AG09309 (cell line): ENCODE results near the gene EFNA5.

Experiments
- DNase-seq: peaks from one replicate; pipeline ENCODE4 v3.0.0-alpha.2; 2010; ENCODE audit warnings: low read depth
- H3K4me3 ChIP-seq: 2 replicates; pipeline ENCODE4 v1.5.1; 2011; ENCODE audit warnings: mild to moderate bottlenecking, low read depth, low read length, moderate library complexity; ENCODE audit not compliant: control insufficient read depth
- CTCF ChIP-seq: IDR thresholded peaks from 2 replicates; pipeline ENCODE4 v1.5.1; 2011; ENCODE audit warnings: mild to moderate bottlenecking, low read depth, low read length, inconsistent platforms; ENCODE audit not compliant: insufficient read depth, control insufficient read depth; ENCODE audit errors: missing control alignments

The EFNA5 gene

GRCh38 chr5:107669096-107670031, 1.4 kb downstream of the EFNA5 start:
- no peak for DNase-seq
- H3K4me3 ChIP-seq, result peak overlapping the region; percentile 84
- TF ChIP-seq CTCF, result no peak

GRCh38 chr5:107668154-107669095, 2.3 kb downstream of the EFNA5 start:
- peak overlapping the region; percentile 84 for H3K4me3 ChIP-seq
- no peak for TF ChIP-seq CTCF
- no peak for DNase-seq

- no peak for TF ChIP-seq CTCF
Measured at GRCh38 chr5:107666051-107666655, 4.6 kb downstream of the EFNA5 start.

GRCh38 chr5:107665036-107665570, 5.6 kb downstream of the EFNA5 start:
- TF ChIP-seq CTCF, result no peak
- H3K4me3 ChIP-seq, result no peak overlapping the region
- no peak for DNase-seq

More at GRCh38 chr5:107666051-107666655, 4.6 kb downstream of the EFNA5 start:
- H3K4me3 ChIP-seq, result no peak overlapping the region
- no peak for DNase-seq

GRCh38 chr5:107663697-107664096, 7.0 kb downstream of the EFNA5 start:
- TF ChIP-seq CTCF, result no peak
- no peak overlapping the region for H3K4me3 ChIP-seq
- no peak for DNase-seq

GRCh38 chr5:107661650-107662044, 9.1 kb downstream of the EFNA5 start:
- no peak for DNase-seq
- H3K4me3 ChIP-seq, result no peak overlapping the region
- no peak for TF ChIP-seq CTCF
